Neuron (in vitro differentiated cells): ENCODE measurements around the gene INPP1.
A peak's percentile ranks its signal among the peaks of the same experiment; 100 is the strongest.
"Not testable (repeated sequence)": the region's sequence is repeated elsewhere in the genome, so short reads cannot be mapped to it uniquely, and the experiment has no call there.

Experiments
- H2AFZ ChIP-seq: one replicate; pipeline ENCODE4 v1.6.1; 2013; ENCODE audit warnings: low read depth, mild to moderate bottlenecking, inconsistent platforms, low read length, moderate library complexity
- H3K27me3 ChIP-seq: one replicate; pipeline ENCODE4 v1.6.1; 2013; ENCODE audit warnings: low read length; ENCODE audit not compliant: insufficient read depth
- H3K36me3 ChIP-seq: one replicate; pipeline ENCODE4 v1.6.1; 2013; ENCODE audit warnings: low read length; ENCODE audit not compliant: insufficient read depth
- H3K4me1 ChIP-seq: one replicate; pipeline ENCODE4 v1.6.1; 2013; ENCODE audit warnings: low read length; ENCODE audit not compliant: insufficient read depth
- H3K4me3 ChIP-seq: 2 replicates; pipeline ENCODE4 v1.5.1; 2013; ENCODE audit warnings: mild to moderate bottlenecking, low read length, moderate library complexity
- H3K9me3 ChIP-seq: one replicate; pipeline ENCODE4 v1.6.1; 2013; ENCODE audit warnings: low read length

The INPP1 gene

DNA sequence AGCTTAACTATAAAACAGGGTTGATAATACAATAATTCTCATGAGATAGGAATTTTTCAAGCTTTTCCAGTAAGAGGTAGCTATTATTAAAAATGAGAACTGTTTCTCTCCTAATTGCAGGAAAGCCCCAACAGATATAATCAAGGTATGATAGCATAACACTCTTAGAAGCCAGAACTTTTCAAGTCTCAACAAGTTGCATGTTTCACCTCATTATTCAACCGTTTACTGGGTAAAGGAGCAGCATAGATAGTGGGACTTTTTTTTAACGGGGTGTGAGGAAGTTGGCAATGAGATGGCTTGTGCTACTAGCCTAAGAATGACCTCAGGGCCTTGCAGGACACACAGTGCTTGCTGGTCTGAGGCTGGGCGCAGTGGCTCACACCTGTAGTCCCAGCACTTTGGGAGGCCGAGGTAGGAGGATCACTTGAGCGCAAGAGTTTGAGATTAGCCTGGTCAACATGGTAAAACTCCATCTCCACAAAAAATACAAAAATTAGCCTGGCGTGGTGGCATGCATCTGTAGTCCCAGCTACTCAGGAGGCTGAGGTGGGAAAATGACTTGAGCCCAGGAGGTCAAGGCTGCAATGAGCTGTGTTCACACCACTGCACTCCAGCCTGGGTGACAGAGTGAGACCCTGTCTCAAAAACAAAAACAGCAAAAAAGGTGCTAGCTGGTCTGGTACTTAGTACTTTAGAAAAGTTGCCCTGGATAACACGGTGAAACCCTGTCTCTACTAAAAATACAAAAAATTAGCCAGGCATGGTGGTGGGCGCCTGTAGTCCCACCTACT, 15.5 kb downstream of the INPP1 start:
- not testable (repeated sequence) for H3K4me1 ChIP-seq, H3K36me3 ChIP-seq, H3K9me3 ChIP-seq, H2AFZ ChIP-seq, H3K27me3 ChIP-seq, H3K4me3 ChIP-seq

DNA sequence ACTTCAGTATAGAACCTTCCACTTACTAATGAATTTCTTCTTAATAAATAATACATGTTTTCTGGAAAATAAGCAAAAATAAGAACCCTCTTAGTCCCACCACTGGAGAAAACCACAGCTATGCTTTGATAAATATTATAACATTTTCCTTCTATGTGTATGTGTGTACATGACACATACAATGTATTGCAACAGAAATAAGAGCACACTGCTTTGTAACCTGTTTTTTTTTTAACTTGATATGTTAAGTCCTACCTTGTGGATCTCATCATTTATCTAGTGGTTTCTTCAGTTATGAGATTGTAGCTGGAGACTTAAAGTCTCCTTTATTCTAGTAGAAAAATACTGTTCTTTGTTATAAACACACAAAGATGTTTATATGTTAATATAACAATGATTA, 17.2 kb downstream of the INPP1 start:
- Histone ChIP-seq H2AFZ (no peak overlapping the region), H3K4me3 (no peak overlapping the region), H3K9me3 (no peaks in the 10 kb centered on the region), H3K27me3 (no peaks in the 10 kb centered on the region), H3K4me1 (peaks cover 5% of the 10 kb centered on the region), H3K36me3 (no peaks in the 10 kb centered on the region)

DNA sequence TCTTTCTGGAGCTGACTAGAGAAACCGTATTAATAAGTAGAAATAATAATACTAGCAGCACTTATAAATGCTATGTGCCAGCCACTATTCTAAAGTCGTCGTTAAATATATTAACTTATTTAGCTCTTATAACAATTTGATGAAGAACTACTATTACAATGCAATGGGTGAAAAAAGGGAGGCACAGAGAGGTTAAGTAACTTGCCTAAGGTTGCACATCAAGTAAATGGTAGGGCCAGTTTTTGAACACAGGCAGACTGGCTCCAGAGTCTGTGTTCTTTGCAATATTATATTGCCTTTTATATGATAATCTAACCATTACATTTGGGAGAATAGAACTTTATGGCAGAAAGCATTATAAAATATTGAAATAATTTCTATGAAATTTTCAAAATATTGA, 17.6 kb downstream of the INPP1 start:
- Histone ChIP-seq H3K9me3 (no peaks in the 10 kb centered on the region), H3K4me3 (no peak overlapping the region), H3K27me3 (no peaks in the 10 kb centered on the region), H3K36me3 (no peaks in the 10 kb centered on the region), H3K4me1 (peaks cover 5% of the 10 kb centered on the region), H2AFZ (no peak overlapping the region)

DNA sequence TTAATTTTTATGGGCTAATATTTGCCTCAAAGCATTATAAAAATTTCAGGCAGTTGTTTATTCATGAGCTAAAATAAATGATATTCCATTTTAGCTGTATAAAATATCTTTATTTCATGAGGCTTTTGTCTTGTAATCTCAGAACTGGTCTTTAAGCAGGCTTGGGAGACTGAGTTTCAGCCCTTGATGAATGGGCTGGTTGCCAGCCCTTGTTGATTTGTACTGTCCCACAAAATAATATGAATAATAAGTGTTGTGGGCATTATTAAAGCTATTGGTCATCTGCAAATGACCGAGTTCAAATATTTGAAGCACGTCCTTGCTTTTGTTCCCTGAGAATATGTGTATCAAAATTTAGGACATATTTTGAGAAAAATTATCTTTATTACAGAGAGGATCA, 18.2 kb downstream of the INPP1 start:
- H3K4me1 ChIP-seq = peaks cover 5% of the 10 kb centered on the region
- no peaks in the 10 kb centered on the region for H3K27me3 ChIP-seq
- H2AFZ ChIP-seq = no peak overlapping the region
- no peaks in the 10 kb centered on the region for H3K36me3 ChIP-seq
- H3K9me3 ChIP-seq = no peaks in the 10 kb centered on the region
- H3K4me3 ChIP-seq = no peak overlapping the region

DNA sequence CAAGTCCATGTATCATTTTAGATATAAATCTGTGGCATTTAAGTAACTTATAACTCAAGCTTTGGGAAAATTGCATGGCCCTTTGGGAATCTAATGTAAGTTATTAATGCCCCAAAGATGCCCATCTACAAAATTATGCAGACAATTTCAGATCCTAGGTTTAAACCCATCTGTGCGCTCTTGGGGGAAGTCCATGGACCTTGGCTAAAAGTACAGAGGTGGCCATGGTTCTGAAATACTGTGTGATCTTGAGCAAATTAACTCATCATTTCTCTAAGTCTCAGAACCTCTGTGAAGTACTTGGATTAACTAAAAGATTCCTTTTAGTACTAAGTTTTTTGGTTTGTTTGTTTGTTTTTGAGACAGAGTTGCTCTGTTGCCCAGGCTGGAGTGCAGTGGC, 19.5 kb downstream of the INPP1 start:
- H3K4me3 ChIP-seq = no peak overlapping the region
- H3K27me3 ChIP-seq = no peaks in the 10 kb centered on the region
- H2AFZ ChIP-seq = no peak overlapping the region
- no peaks in the 10 kb centered on the region for H3K9me3 ChIP-seq
- no peaks in the 10 kb centered on the region for H3K36me3 ChIP-seq
- peaks cover 5% of the 10 kb centered on the region for H3K4me1 ChIP-seq

DNA sequence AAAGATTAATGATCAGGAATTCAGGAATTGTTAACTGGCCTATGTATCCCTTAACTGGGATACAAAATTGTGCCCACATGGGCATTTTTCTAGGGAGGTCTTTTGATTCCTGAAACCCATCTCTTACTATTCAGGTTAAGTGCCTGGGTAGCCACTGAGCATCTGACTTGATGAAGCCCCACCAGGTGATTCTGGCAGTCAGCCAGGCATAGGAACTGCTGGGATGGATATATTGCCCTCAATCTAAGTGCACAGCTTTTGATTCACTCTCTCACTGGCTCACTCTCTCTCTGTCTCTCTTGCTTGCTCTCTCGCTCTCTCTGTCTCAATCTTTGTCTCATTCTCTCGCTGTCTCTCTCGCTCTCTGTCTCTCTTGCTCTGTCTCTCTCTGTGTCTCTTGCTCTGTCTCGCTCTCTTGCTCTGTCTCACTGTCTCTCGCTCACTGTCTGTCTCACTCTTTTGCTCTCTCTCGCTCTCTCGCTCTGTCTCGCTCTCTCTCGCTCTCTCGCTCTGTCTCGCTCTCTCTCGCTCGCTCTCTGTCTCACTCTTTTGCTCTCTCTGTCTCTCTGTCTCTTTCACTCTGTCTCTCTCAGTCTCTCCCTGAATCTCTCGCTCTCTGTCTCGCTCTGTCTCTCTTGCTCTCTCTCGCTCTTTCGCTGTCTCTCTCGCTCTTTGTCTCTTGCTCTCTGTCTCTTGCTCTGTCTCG, 22.3 kb downstream of the INPP1 start:
- Histone ChIP-seq H3K36me3 (no peaks in the 10 kb centered on the region), H3K27me3 (no peaks in the 10 kb centered on the region), H3K9me3 (no peaks in the 10 kb centered on the region), H3K4me3 (no peak overlapping the region), H2AFZ (no peak overlapping the region), H3K4me1 (no peaks in the 10 kb centered on the region)

DNA sequence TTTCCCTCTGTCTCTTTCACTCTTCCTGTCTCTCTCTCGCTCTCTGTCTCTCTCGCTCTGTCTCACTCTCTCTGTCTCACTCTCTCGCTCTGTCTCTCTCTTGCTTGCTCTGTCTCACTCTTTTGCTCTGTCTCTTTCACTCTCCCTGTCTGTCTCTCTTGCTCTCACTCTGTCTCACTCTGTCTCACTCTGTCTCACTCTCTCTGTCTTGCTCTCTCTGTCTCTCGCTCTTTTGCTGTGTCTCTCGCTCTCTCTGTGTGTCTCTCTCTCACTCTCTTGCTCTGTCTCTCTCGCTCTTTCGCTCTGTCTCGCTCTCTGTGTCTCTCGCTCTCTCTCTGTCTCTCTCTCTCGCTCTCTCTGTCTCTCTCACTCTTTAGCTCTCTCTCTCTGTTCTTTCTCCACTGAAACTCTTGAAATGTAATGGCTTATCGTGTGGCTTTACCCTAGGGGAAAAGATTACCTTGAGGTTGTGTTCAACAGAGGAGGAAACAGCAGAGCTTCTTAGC, 22.9 kb downstream of the INPP1 start:
- Histone ChIP-seq H3K4me3 (no peak overlapping the region), H3K9me3 (no peaks in the 10 kb centered on the region), H2AFZ (no peak overlapping the region), H3K36me3 (no peaks in the 10 kb centered on the region), H3K4me1 (no peaks in the 10 kb centered on the region), H3K27me3 (no peaks in the 10 kb centered on the region)

DNA sequence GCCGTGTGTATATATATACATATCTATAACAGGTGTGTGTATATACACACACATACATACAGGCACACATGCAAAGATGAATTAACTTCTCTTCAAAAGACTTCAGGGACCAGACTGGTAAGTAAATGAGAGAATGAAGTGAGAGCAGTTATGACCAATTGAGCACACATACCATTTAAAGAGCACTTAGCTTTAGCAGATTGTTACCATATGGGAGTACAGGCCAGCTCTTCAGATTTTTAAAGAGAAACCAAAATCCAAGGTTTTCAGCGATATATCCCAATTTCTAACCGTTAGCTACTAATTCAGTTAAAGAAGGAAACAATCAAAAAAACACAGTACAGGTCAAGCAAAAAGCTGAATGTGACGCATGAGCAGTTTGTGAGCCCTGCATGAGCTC, 23.7 kb downstream of the INPP1 start:
- H3K36me3 ChIP-seq = no peaks in the 10 kb centered on the region
- no peaks in the 10 kb centered on the region for H3K27me3 ChIP-seq
- H3K4me3 ChIP-seq = no peak overlapping the region
- no peak overlapping the region for H2AFZ ChIP-seq
- no peaks in the 10 kb centered on the region for H3K9me3 ChIP-seq
- H3K4me1 ChIP-seq = no peaks in the 10 kb centered on the region

DNA sequence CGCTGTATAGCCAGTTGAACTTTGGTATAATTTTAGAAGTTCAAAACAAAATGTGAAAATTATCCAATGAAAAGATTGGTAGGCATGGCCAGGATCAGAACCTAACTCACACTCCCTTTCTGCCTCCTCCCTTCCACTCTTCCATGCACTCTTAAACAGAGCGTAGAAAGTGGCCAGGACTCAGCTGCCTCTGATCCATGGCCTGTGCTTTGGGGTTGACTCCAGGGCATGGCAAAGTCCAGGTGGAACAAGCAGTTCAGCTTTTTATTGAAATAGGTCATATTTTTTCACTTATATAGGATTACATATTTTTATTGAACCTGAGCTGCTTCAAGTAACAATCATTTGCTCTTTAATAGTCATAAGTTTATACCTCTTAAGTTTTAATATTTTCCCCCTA, 26.2 kb downstream of the INPP1 start:
- H2AFZ ChIP-seq = no peak overlapping the region
- H3K4me1 ChIP-seq = no peaks in the 10 kb centered on the region
- no peaks in the 10 kb centered on the region for H3K27me3 ChIP-seq
- no peak overlapping the region for H3K4me3 ChIP-seq
- no peaks in the 10 kb centered on the region for H3K36me3 ChIP-seq
- no peaks in the 10 kb centered on the region for H3K9me3 ChIP-seq

DNA sequence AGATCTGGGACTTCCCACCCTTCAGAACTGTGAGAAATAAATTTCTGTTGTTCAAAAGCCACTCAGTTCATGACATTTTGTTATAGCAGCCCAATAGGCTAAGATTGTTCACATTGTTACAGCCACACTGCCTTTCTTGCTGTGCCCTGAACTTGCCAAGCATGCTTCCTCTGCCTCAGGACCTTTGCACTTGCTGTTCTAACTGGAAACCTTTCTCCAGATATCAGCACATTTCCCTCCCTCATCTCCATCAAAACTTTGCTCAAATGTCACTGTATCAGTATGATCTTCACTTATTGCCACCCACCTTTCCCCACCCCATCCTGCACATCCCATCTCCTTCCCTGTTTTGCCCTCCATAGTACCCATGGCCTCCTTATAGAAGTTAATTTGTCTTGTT, 32.7 kb downstream of the INPP1 start:
- Histone ChIP-seq H3K4me3 (no peak overlapping the region), H2AFZ (no peak overlapping the region), H3K36me3 (no peaks in the 10 kb centered on the region), H3K27me3 (no peaks in the 10 kb centered on the region), H3K9me3 (no peaks in the 10 kb centered on the region), H3K4me1 (peaks cover 2% of the 10 kb centered on the region)

DNA sequence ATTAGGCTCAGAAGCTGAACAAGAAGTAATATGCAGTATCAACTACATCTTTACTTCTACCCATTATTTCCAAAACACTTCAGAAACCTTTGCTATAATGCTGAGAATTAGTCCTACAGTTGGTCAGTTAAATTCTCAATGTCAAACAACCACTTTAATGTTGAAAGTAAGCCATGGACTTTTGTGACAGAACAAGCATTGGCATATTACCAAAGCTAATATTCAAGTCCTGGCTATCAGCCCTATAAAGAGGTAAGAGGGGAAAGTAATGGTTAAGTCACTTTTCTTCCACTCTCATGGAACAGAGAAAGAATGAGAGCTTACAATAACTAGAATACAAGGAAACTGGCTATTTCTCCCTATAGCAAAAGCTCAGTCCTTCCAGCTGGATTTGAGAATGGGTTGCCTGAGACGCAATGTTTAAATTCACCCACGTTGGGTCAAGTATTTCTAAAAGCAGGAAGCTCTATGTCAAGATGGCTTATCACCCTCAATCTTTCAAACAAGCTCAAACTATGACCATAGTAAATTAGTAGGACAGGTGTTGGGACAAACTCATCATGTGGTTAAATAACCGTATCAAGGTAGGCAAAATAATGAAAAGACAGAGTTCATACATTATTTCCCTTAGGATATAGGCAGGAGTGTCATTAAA, 33.3 kb downstream of the INPP1 start:
- H3K27me3 ChIP-seq = no peaks in the 10 kb centered on the region
- H3K9me3 ChIP-seq = no peaks in the 10 kb centered on the region
- H3K4me1 ChIP-seq = peaks cover 2% of the 10 kb centered on the region
- H3K4me3 ChIP-seq = no peak overlapping the region
- no peak overlapping the region for H2AFZ ChIP-seq
- H3K36me3 ChIP-seq = no peaks in the 10 kb centered on the region

DNA sequence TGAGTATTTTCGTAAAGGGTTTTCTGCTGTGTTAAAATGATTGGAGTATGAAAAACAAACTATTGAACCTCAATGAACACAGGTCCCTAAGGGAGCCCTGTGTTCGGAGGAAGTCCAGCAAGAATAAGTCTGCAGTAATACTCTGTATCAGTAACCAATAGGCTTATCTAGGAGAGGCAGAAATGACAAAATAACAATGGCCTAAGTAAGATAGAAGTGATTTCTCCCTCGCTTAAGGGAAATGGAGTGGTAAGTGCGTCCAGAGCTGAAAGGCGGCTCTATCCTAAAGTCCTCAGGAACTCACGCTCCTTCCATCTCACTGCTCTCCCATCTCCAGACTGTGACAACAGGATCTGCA, 35.5 kb downstream of the INPP1 start:
- peaks cover 2% of the 10 kb centered on the region for H3K4me1 ChIP-seq
- H3K9me3 ChIP-seq = no peaks in the 10 kb centered on the region
- no peaks in the 10 kb centered on the region for H3K36me3 ChIP-seq
- H3K4me3 ChIP-seq = no peak overlapping the region
- peak overlapping the region; percentile 12 for H2AFZ ChIP-seq
- H3K27me3 ChIP-seq = no peaks in the 10 kb centered on the region

DNA sequence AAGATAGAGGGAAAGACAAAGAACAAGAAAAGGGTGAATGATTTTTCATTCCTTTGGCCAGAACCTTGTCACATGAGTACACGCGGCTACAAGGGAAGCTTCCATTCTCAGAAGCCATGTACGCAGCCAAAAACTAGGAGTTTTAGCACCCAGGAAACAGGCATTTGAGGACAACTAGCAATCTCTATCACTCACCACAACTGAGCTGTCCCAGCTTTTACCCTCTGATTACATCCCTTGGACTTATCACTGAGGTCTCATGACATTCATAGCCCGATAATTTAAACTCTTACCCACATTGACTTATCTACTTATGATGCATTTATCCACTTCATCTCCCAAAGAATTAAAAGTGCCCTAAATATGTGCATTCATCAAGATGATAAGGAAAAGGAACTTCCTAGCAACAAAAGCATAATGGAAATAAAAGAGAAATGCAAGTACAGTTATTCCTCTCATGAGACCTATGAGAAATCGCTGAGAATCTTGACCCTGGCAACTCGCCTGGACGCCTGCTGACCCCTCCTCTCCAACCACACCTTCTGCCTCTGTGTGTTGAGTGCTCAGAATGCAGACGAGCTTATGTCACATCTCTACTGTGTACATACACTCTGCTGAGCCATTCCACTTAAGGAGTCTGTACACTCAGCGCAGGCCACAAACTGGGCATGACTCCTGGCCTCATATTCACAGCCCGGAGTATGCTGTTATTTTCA, 36.0 kb downstream of the INPP1 start:
- H3K27me3 ChIP-seq = no peaks in the 10 kb centered on the region
- H3K36me3 ChIP-seq = no peaks in the 10 kb centered on the region
- no peaks in the 10 kb centered on the region for H3K9me3 ChIP-seq
- H3K4me1 ChIP-seq = peaks cover 2% of the 10 kb centered on the region
- H3K4me3 ChIP-seq = no peak overlapping the region
- H2AFZ ChIP-seq = peak overlapping the region; percentile 12
